ENCODE data around the gene TAF1B. TPM values are rescaled to one million over a fixed set of nuclear protein-coding genes. Genes with fewer than 3 reads are reported as not detected.
"Not testable (repeated sequence)": the region's sequence is repeated elsewhere in the genome, so short reads cannot be mapped to it uniquely, and the experiment has no call there.

Gene TAF1B
- total and polyA plus RNA-seq, 4 donors: 16.7 to 43.5 (median 24.0) TPM

DNA sequence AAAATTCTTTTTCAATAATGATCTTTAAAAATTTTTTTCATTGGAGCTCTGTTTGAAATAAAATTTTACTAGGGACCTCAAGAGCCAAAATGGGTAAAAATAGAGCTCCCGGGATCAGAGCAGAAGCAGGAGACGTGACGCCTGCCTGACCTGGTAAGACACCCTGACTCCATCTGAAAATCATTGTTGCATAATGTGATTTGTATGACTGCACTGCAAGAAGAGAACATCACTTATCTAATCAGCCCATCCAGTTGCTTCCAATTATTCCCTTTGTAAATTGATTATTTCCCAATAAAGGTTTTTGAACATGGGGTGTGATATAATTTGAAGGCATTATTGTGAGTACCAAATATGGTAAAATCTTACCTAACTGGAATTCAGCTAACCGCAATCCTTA is 17.1 kb upstream of the TAF1B start:
- no peak for DNase-seq (ENCODE audit: low read depth in 4 of 6, low spot score in 6 of 6)
- no peaks in the 10 kb centered on the region for H3K9me3 ChIP-seq (ENCODE audit: control insufficient read depth, insufficient read depth, low read length)
- H3K27me3 ChIP-seq (ENCODE audit: control insufficient read depth, insufficient read depth, low read length): no peaks in the 10 kb centered on the region
- no peaks in the 10 kb centered on the region for H3K36me3 ChIP-seq (ENCODE audit: control insufficient read depth, insufficient read depth, low read length)
- H3K27ac ChIP-seq (ENCODE audit: low read depth, low read length): no peak overlapping the region
- H3K4me1 ChIP-seq (ENCODE audit: control insufficient read depth, insufficient read depth, low read length): no peaks in the 10 kb centered on the region
- 100% methylated on average over 1 of the region's 4 CpGs for WGBS (ENCODE audit: insufficient coverage)
- H3K4me3 ChIP-seq (ENCODE audit: low read depth, low read length): no peak overlapping the region

DNA sequence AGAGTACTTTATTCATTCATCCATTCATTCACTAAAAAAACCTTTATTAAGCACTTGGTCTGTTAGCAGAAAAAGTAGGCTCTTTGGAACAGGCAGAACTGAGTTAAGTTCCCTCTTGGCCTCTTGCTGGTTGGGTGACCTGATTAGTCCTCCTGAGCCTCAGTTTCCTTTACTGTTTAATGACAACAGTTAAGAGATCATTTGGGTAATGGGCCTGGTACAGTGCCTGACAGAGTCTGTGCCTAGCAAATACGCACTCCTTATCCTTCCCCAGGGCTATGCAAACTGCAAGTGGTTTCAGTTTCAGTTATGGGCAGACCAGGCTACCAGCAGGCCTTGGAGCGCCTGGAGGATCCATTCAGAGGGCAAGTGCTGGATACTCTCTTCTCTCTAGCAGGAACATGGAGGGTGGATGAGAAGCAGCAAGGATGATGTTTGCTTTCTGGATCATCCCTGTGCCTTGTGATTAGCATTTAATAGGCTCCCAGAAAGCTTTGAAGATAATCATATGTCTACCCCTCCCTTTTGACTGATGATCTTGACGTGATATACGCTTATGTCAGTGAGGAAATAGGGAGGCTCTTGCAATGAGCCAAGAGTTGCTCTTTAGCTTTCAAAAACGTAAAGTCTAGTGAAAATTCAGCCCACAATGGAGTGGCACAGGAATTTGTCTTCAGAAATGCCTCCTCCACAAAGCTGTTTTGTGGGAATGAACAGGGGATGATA is 12.4 kb upstream of the TAF1B start:
- H3K27ac ChIP-seq (ENCODE audit: low read depth, low read length): no peak overlapping the region
- no peak overlapping the region for H3K4me3 ChIP-seq (ENCODE audit: low read depth, low read length)
- no peaks in the 10 kb centered on the region for H3K4me1 ChIP-seq (ENCODE audit: control insufficient read depth, insufficient read depth, low read length)
- H3K27me3 ChIP-seq (ENCODE audit: control insufficient read depth, insufficient read depth, low read length): no peaks in the 10 kb centered on the region
- no peak for DNase-seq (ENCODE audit: low read depth in 4 of 6, low spot score in 6 of 6)
- no peaks in the 10 kb centered on the region for H3K36me3 ChIP-seq (ENCODE audit: control insufficient read depth, insufficient read depth, low read length)
- H3K9me3 ChIP-seq (ENCODE audit: control insufficient read depth, insufficient read depth, low read length): no peaks in the 10 kb centered on the region
- 70% methylated on average over 3 of the region's 5 CpGs for WGBS (ENCODE audit: insufficient coverage)

DNA sequence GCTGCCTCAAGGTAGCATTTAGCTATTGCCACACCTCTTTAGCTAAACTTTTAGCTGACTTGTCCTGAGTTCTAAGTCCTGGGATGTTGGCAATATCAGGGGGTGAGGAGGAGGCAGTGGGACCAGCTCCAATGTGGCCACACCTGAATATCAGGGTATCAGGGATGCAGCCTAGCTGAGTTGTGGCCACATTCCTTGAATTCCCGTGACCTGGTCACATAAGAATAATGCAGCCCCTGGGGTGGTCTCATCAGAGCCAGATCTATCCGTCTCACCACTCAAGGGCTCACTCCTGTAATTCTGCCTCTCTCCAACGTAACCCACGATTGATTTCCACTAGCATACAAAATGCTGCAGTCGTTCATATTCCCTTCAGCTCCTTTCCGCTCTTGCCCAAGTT is 11.6 kb upstream of the TAF1B start:
- no peak for DNase-seq (ENCODE audit: low read depth in 4 of 6, low spot score in 6 of 6)
- 50% methylated on average over 6 of the region's 6 CpGs for WGBS (ENCODE audit: insufficient coverage)

DNA sequence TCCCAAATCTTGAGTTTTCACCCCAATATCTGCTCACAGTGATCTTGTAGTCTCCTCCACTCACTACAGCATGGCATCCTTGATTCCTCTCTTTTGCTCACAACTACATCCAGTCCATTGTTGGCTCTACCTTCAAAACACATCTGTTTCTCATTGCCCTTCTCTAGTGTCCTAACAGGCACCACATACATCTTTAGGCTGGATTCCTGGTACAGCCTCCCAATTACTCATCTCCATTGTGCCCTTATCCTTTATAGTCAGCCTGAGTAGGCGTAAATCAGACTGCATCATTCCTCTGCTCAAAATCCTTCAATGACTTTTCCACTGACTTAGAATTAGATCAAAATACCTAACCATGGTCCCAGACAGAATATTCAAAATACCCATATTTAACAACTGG is 10.7 kb upstream of the TAF1B start:
- no peaks in the 10 kb centered on the region for H3K4me1 ChIP-seq (ENCODE audit: control insufficient read depth, insufficient read depth, low read length)
- no CpG with 5 or more reads among the region's 1 CpG for WGBS (ENCODE audit: insufficient coverage)
- H3K4me3 ChIP-seq (ENCODE audit: low read depth, low read length): no peak overlapping the region
- H3K9me3 ChIP-seq (ENCODE audit: control insufficient read depth, insufficient read depth, low read length): no peaks in the 10 kb centered on the region
- no peak for DNase-seq (ENCODE audit: low read depth in 4 of 6, low spot score in 6 of 6)
- no peaks in the 10 kb centered on the region for H3K27me3 ChIP-seq (ENCODE audit: control insufficient read depth, insufficient read depth, low read length)
- no peaks in the 10 kb centered on the region for H3K36me3 ChIP-seq (ENCODE audit: control insufficient read depth, insufficient read depth, low read length)
- H3K27ac ChIP-seq (ENCODE audit: low read depth, low read length): no peak overlapping the region

More for the DNA sequence above, 11.6 kb upstream of the TAF1B start:
- no peaks in the 10 kb centered on the region for H3K4me1 ChIP-seq (ENCODE audit: control insufficient read depth, insufficient read depth, low read length)
- H3K27ac ChIP-seq (ENCODE audit: low read depth, low read length): no peak overlapping the region
- H3K36me3 ChIP-seq (ENCODE audit: control insufficient read depth, insufficient read depth, low read length): no peaks in the 10 kb centered on the region
- no peaks in the 10 kb centered on the region for H3K27me3 ChIP-seq (ENCODE audit: control insufficient read depth, insufficient read depth, low read length)
- no peak overlapping the region for H3K4me3 ChIP-seq (ENCODE audit: low read depth, low read length)
- H3K9me3 ChIP-seq (ENCODE audit: control insufficient read depth, insufficient read depth, low read length): no peaks in the 10 kb centered on the region

DNA sequence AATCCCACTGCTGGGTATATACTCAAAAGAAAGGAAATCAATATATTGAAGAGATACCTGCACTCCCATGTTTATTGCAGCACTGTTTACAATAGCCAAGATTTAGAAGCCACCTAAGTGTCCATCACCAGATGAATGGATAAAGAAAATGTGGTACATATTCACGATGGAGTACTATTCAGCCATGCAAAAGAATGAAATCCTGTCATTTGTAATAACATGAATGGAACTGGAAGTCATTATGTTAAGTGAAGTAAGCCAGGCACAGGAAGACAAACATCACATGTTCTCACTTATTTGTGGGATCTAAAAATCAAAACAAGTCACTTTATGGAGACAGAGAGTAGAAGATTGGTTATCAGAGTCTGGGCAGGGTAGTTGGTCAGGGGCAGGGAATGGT is 8.2 kb upstream of the TAF1B start:
- not testable (repeated sequence) for H3K9me3 ChIP-seq (ENCODE audit: control insufficient read depth, insufficient read depth, low read length); DNase-seq (ENCODE audit: low read depth in 4 of 6, low spot score in 6 of 6); H3K27me3 ChIP-seq (ENCODE audit: control insufficient read depth, insufficient read depth, low read length); H3K27ac ChIP-seq (ENCODE audit: low read depth, low read length); H3K4me3 ChIP-seq (ENCODE audit: low read depth, low read length); H3K36me3 ChIP-seq (ENCODE audit: control insufficient read depth, insufficient read depth, low read length); H3K4me1 ChIP-seq (ENCODE audit: control insufficient read depth, insufficient read depth, low read length)
- no CpG with 5 or more reads among the region's 1 CpG for WGBS (ENCODE audit: insufficient coverage)

DNA sequence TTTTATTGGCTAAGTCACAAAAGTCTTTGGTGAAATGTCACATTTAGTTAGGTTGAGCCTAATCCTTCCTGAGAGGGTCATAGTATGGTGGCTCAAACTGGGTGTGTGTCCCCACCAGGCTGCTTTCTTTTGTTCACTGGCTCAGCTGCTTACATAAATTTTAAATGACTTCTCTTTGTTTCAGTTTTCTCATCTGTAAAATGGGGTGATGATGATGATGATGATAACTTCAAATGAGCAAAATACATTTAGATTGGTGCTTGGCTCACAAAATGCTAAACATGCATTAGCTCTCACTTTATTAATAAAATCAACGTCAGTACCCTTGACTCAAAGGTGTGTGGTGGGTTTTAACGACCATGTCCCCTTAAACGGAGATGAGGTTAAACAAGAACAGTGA is 7.2 kb upstream of the TAF1B start:
- no peak for DNase-seq (ENCODE audit: low read depth in 4 of 6, low spot score in 6 of 6)
- no peaks in the 10 kb centered on the region for H3K27me3 ChIP-seq (ENCODE audit: control insufficient read depth, insufficient read depth, low read length)
- H3K4me1 ChIP-seq (ENCODE audit: control insufficient read depth, insufficient read depth, low read length): no peaks in the 10 kb centered on the region
- no CpG with 5 or more reads among the region's 3 CpGs for WGBS (ENCODE audit: insufficient coverage)
- H3K36me3 ChIP-seq (ENCODE audit: control insufficient read depth, insufficient read depth, low read length): no peaks in the 10 kb centered on the region
- H3K27ac ChIP-seq (ENCODE audit: low read depth, low read length): no peak overlapping the region
- H3K9me3 ChIP-seq (ENCODE audit: control insufficient read depth, insufficient read depth, low read length): no peaks in the 10 kb centered on the region
- H3K4me3 ChIP-seq (ENCODE audit: low read depth, low read length): no peak overlapping the region

DNA sequence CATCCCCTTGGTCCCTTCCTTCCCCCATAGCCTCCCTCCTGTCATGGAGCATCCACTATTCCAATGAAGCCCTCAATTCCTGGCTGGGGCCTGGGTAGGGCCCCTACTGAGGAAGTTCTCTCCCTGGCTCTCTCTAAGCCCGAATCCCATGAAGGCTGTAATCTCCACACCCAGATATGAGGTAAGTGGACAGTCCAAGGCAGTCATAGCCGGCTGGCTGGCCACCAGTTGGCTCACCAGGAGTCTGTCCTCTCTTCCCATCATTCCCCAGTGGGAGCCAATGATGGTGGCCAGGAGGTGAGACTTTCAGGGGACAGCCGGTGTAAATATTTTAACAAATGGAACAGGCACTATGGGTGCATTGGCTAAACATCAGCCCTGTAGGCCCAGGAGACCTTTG is 6.8 kb upstream of the TAF1B start:
- no peak overlapping the region for H3K27ac ChIP-seq (ENCODE audit: low read depth, low read length)
- no peaks in the 10 kb centered on the region for H3K4me1 ChIP-seq (ENCODE audit: control insufficient read depth, insufficient read depth, low read length)
- DNase-seq (ENCODE audit: low read depth in 4 of 6, low spot score in 6 of 6): no peak
- no peaks in the 10 kb centered on the region for H3K27me3 ChIP-seq (ENCODE audit: control insufficient read depth, insufficient read depth, low read length)
- WGBS (ENCODE audit: insufficient coverage): 100% methylated on average over 1 of the region's 3 CpGs
- H3K9me3 ChIP-seq (ENCODE audit: control insufficient read depth, insufficient read depth, low read length): no peaks in the 10 kb centered on the region
- H3K4me3 ChIP-seq (ENCODE audit: low read depth, low read length): no peak overlapping the region
- H3K36me3 ChIP-seq (ENCODE audit: control insufficient read depth, insufficient read depth, low read length): no peaks in the 10 kb centered on the region

DNA sequence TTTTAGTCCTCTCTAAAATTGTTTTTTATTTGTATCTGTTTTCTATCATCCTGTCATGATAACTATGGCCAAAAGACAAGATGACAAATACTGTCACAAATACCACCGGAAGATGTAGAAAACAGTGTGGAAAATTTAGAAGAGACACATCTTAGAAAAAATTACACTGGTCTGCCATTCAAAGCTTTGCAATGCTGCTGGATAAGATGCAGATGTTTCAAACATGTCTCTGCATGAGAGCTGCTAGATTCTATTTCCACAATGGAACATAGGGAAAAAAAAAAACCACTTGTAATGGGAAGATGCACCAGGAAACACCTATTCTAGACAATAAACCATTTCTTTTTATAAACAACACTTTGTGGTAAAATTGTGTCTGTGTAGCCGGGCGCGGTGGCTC is 5.8 kb upstream of the TAF1B start:
- WGBS (ENCODE audit: insufficient coverage): no CpG with 5 or more reads among the region's 4 CpGs
- no peaks in the 10 kb centered on the region for H3K9me3 ChIP-seq (ENCODE audit: control insufficient read depth, insufficient read depth, low read length)
- no peaks in the 10 kb centered on the region for H3K27me3 ChIP-seq (ENCODE audit: control insufficient read depth, insufficient read depth, low read length)
- H3K36me3 ChIP-seq (ENCODE audit: control insufficient read depth, insufficient read depth, low read length): no peaks in the 10 kb centered on the region
- no peak for DNase-seq (ENCODE audit: low read depth in 4 of 6, low spot score in 6 of 6)
- no peaks in the 10 kb centered on the region for H3K4me1 ChIP-seq (ENCODE audit: control insufficient read depth, insufficient read depth, low read length)
- H3K27ac ChIP-seq (ENCODE audit: low read depth, low read length): no peak overlapping the region
- H3K4me3 ChIP-seq (ENCODE audit: low read depth, low read length): no peak overlapping the region

DNA sequence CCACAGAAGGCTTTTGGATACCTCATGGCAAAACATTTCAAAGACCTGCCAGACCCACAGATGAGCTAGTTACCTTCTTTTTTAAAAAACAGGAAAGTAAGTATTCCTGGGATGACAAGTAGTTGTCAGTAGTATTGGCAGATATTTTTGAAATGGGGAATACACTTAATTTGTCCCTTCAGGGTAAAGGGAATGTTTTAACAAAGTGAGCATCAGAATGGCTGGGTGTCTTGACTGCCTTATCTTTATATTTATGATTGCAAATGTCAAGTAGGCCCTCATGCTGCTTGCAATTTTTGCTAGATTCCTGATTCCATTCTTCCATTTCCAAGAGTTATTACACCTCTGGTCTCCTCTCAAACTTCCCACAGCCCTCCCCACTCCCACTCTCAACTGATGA is 4.9 kb upstream of the TAF1B start:
- Histone ChIP-seq H3K4me1 (ENCODE audit: control insufficient read depth, insufficient read depth, low read length) (peaks cover 5% of the 10 kb centered on the region), H3K4me3 (ENCODE audit: low read depth, low read length) (no peak overlapping the region), H3K9me3 (ENCODE audit: control insufficient read depth, insufficient read depth, low read length) (no peaks in the 10 kb centered on the region)

DNA sequence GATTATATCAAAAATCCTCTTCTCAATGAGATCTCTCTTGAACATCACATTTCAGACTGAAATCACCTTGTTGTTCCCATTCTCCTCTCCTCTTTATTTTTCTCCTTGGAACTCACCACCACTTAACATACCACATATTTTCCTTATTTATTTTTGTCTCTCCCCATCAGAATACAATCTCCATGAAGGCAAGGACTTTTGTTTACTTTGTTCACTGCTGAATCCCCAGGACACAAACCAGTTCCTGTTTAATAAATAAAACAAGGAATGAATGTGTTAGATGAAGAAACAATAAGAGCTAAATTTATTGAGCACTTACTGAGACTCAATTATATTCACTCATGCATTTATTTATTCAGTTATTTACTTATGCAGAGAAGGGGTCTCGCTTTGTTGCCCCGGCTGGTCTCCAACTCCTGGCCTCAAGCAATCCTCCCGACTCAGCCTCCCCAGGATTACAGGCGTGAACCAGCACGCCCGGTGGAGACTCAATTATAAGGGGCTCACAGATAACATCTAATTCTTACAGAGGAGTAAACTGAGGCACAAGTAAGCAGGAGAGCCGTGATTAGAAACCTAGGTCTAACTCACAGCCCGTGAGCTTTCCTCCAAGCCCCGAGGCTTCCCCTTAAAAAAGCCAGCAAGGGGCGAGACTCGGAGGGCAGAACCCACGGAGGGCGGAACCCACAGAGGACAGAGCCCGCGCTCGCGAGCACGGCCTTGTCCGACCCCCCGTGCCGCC is 616 bp upstream of the TAF1B start:
- H3K27ac ChIP-seq (ENCODE audit: low read depth, low read length): peak overlapping the region; percentile 88
- peak overlapping the region; percentile 77 for H3K4me3 ChIP-seq (ENCODE audit: low read depth, low read length)
- 14% methylated on average over 17 of the region's 21 CpGs for WGBS (ENCODE audit: insufficient coverage)
- DNase-seq (ENCODE audit: low read depth in 4 of 6, low spot score in 6 of 6): peak in 1 of 6 donors; percentile 1
- H3K36me3 ChIP-seq (ENCODE audit: control insufficient read depth, insufficient read depth, low read length): peaks cover 11% of the 10 kb centered on the region
- no peaks in the 10 kb centered on the region for H3K9me3 ChIP-seq (ENCODE audit: control insufficient read depth, insufficient read depth, low read length)
- H3K27me3 ChIP-seq (ENCODE audit: control insufficient read depth, insufficient read depth, low read length): no peaks in the 10 kb centered on the region
- H3K4me1 ChIP-seq (ENCODE audit: control insufficient read depth, insufficient read depth, low read length): peaks cover 10% of the 10 kb centered on the region

More for the DNA sequence above, 4.9 kb upstream of the TAF1B start:
- no peak for DNase-seq (ENCODE audit: low read depth in 4 of 6, low spot score in 6 of 6)
- Histone ChIP-seq H3K36me3 (ENCODE audit: control insufficient read depth, insufficient read depth, low read length) (no peaks in the 10 kb centered on the region), H3K27ac (ENCODE audit: low read depth, low read length) (no peak overlapping the region), H3K27me3 (ENCODE audit: control insufficient read depth, insufficient read depth, low read length) (no peaks in the 10 kb centered on the region)
